ENCODE data around the gene OPN1LW.
A peak's percentile ranks its signal among the peaks of the same experiment; 100 is the strongest.
"Not testable (repeated sequence)": the region's sequence is repeated elsewhere in the genome, so short reads cannot be mapped to it uniquely, and the experiment has no call there.

The OPN1LW gene

DNA sequence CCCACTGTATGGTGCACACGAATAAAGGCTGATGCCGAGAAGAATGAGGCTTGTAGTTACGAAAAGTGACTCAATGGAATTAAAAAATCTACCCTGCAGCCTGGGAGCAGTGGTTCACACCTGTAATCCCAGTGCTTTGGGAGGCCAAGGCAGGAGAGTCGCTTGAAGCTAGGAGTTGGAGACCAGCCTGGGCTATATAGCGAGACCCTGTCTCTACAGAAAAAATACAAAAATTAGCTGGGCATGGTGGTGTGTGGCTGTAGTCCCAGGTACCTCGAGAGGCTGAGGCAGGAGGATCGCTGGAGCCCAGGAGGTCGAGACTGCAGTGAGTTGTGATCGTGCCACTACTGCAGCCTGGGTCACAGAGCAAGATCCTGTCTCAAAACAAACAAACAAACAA is 11.7 kb upstream of the OPN1LW start:
- no peak for DNase-seq (ENCODE audit: low read depth in 2 of 3, low spot score in 2 of 3)

DNA sequence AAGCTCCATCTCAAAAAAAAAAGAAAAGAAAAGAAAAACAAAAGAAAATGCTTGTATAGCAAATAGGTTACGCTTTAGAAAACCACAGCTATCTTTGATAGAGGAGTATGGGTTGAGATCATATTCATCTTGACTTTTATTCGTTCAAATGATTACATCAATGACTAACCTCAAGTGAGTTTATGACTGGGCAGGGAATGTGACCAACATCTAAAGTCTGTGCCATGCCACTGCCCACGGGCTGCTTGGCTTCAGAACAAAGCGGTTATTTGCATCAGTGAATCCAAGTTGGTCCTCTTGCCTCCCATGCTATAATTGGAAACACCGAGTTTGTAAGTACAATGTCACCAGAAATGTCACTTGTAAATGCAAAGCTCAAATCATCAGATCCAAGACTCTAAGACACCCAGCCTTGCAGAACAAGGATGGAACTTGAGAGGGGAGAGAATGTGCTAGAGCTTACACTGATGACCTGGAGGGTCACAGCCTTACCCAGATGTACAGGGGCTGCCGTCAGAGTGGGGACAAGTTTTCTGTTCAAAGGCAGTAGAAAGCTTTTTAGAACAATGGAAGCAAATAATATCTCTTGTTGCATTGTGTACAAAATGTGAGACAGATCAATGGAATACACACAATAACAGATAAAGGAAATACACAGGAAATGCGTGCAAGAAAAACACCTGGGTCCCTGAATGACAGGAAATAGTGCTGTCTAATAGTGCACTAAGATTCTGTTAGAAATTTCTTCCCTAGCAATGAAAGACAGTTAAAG is 8.4 kb upstream of the OPN1LW start:
- DNase-seq (ENCODE audit: low read depth in 2 of 3, low spot score in 2 of 3), result no peak

DNA sequence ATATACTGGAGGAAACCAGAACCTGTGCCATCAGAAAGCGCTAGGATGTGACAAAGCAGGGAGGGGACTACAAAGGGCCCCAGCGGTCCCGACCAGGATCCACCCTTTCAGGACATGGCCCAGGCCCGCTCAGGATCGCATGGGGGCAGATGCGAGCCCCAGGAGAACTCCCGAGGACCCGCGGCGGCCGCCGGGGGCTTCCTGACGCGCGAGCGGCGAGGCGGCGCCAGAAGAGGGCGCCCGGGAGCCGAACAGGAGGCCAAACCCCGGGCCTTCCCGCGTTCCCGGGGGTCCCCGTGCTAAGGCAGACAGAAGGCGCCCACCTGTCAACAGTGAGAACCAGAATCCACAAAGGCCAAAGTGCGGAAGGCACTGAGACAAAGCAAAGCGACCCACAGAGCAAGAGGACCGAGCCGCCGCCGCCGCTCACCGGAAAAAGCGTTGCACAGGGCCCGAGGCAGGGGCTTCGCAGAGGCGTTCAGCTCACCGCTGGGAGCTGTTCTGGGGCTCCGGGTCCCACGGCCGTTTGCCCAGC is 7.3 kb upstream of the OPN1LW start:
- DNase-seq (ENCODE audit: low read depth in 2 of 3, low spot score in 2 of 3), result peak; percentile 36 to 60 (median 40)

DNA sequence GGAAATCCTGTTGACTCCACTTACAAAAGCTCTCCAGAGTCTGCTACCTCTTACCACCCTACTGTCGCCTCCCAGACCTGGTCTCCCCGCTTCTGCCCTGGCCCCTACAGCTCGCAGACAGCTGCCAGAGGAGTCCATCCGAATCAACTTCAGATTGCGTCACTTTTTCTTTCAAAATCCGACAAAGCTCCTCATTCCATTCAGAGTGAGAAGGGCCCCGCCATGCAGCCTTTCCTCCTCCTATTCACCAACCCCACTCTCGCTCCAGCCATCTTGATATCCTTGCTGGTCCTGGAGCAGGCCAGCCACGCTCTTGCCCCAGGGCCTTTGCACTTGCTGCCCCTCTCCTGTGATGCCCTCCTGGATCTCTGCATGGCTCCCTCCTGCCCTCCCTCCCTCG is 5.2 kb upstream of the OPN1LW start:
- DNase-seq (ENCODE audit: low read depth in 2 of 3, low spot score in 2 of 3), result no peak

DNA sequence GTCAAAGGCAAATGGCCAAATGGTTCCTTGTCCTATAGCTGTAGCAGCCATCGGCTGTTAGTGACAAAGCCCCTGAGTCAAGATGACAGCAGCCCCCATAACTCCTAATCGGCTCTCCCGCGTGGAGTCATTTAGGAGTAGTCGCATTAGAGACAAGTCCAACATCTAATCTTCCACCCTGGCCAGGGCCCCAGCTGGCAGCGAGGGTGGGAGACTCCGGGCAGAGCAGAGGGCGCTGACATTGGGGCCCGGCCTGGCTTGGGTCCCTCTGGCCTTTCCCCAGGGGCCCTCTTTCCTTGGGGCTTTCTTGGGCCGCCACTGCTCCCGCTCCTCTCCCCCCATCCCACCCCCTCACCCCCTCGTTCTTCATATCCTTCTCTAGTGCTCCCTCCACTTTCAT is 3.8 kb upstream of the OPN1LW start:
- no peak for DNase-seq (ENCODE audit: low read depth in 2 of 3, low spot score in 2 of 3)

DNA sequence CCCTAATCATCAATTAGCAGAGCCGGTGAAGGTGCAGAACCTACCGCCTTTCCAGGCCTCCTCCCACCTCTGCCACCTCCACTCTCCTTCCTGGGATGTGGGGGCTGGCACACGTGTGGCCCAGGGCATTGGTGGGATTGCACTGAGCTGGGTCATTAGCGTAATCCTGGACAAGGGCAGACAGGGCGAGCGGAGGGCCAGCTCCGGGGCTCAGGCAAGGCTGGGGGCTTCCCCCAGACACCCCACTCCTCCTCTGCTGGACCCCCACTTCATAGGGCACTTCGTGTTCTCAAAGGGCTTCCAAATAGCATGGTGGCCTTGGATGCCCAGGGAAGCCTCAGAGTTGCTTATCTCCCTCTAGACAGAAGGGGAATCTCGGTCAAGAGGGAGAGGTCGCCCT is 3.3 kb upstream of the OPN1LW start:
- no peak for DNase-seq (ENCODE audit: low read depth in 2 of 3, low spot score in 2 of 3)

DNA sequence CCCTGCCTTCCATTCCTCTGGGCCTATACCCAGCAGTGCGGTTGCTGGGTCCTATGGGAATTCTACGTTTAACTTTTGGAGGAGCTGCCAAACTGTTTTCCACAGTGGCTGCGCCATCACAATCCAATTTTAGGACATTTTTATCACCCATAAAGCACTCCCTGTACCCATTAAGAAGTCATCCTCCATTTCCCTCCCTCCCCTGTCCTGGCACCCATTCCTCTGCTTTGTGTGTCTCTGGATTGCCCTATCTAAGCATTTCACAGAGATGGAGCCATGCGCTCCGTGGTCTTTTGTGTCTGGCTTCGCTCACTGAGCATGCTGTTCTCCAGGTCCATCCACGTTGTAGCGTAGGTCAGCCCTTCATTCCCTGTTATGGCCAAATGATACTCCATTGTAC is 1.7 kb upstream of the OPN1LW start:
- no peak for DNase-seq (ENCODE audit: low read depth in 2 of 3, low spot score in 2 of 3)

DNA sequence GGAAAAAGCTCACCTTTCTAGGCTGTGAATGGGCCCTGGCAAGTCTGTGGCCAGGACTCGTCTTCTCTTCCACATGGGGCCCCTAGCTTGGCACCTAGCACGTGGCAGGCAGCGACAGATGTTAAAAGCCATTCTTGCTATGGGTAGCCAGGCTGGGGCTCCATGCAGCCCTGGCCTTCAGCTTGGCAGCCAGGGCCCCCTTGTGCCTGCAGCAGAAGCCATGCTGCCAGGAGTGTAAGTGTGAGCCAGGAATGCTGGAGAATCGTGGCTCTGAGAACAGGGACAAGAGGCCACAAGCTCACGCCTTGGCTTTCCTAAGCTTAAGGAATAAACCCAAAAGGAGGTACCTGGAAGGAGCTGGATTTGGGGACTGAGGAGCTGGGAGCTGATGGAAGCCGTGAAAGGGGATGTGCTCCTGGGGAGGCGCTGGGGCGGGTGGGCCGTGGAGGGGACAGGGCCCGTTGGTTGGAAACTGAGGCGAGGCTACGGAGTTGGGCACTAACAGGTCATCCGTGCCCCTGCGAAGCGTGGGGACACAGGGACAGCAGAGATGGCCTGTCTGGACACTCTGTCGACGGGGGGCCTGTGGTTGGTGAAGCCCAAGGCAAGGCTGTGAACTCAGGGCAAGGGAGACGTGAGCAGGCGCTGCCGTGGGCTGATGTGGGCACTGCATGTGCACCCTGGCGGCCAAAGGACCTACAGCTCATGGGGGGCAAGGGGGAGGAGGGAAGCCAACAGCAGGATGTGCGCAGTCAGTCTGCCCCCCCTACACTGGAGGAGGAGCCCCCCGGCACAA is 895 bp upstream of the OPN1LW start:
- no peak for DNase-seq (ENCODE audit: low read depth in 2 of 3, low spot score in 2 of 3)

DNA sequence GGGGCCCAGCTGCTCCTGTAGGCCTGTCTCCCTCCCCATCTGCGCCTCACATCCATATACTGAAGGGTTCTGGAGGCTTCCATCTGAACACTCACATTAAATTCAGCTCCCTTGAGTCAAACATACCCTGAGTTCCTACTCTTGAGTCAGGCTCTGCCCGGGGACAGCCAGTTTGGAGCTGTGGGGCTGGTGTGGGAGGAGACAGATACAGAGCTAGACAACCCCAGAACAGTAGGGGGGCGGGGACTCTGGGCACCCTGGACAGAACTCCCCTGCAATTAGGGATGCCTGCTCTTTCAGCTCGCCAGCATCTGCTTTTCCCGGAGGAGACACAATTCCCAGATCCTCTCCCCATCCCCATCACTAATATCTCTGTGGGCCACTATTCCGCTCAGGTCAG is 7.0 kb downstream of the OPN1LW start:
- not testable (repeated sequence) for DNase-seq (ENCODE audit: low read depth in 2 of 3, low spot score in 2 of 3)

DNA sequence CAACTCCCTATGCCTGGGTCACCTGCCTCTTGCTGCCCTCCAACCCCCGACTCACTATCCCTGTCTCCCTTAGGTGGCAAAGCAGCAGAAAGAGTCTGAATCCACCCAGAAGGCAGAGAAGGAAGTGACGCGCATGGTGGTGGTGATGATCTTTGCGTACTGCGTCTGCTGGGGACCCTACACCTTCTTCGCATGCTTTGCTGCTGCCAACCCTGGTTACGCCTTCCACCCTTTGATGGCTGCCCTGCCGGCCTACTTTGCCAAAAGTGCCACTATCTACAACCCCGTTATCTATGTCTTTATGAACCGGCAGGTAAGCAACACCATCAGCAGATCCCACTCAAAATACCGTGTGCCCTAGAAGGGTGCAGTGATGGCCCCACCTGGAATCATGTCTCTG is 12.2 kb downstream of the OPN1LW start:
- DNase-seq (ENCODE audit: low read depth in 2 of 3, low spot score in 2 of 3), result not testable (repeated sequence)

DNA sequence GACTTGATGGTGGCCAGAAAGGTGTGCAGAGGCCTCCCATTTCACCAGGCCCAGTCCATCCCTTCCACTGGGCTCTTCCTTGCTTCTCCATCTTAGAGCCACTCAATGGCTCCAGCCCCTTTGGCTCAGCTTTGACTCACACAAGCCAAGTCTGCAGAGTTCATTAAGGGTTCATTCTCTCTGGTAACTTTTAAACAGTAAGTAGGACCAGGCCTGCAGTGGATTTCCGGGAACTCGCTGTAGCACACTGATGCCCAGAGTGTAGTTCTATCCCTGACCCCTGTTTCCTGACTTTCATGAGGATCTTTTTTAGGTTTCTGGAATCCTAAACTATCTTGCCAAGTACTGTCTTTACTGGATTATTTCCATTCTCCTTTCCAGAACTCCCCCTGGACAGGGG is 13.2 kb downstream of the OPN1LW start:
- not testable (repeated sequence) for DNase-seq (ENCODE audit: low read depth in 2 of 3, low spot score in 2 of 3)

DNA sequence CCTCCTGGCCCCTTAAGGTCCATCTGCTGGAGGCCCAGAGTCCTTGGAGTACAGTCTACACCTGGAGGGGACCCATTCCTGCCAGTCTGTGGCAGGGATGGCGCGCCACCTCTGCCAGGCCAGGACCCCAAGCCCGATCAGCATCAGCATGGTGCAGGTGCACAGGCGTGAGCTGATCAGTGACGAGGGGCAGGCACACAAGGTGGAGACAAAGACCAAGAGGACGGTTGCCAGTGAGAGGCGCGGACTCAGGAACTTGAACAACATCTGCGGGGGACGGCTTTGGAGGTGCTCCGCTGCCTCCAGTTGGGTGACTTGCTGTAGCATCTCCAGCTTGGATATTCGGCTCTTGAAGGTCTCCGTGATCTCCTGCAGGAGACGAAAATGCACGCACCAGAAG is 15.3 kb downstream of the OPN1LW start:
- DNase-seq (ENCODE audit: low read depth in 2 of 3, low spot score in 2 of 3), result not testable (repeated sequence)

DNA sequence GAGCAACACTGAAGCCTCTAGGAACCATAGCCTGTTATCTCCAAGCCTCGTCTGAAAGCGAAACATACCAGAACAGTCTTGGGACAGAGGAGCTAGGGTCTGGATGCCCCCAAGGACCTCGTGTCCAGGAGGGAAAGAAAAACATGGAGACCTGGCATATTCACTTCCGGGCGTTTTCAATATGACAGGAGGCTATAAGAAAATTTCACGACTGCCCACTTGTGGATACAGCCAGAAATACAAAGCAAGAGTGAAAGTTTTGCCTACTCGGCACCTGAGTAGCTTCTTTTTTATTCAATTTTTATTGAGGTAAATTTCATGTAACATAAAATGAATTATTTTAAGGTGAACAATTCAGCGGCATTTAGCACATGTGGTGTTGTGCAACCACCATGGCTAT is 20.9 kb downstream of the OPN1LW start:
- DNase-seq (ENCODE audit: low read depth in 2 of 3, low spot score in 2 of 3), result not testable (repeated sequence)

DNA sequence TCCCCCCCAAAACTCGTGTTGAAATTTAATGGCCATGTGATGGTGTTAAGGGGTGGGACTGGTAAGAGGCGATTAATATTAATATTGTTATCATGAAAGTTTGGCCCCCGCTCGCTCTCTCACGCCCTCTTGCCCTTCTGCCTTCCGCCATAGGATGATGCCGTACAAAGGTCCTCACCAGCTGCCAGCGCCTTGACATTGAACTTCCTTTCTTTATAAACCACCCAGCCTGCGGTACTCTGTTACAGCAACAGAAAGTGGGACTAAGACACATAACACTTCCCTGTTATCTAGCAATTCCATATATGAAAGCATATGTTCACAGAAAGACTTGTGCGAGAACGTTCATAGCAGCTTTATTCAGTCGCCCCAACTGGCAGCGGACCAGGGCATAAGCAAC is 24.3 kb downstream of the OPN1LW start:
- DNase-seq (ENCODE audit: low read depth in 2 of 3, low spot score in 2 of 3), result not testable (repeated sequence)

DNA sequence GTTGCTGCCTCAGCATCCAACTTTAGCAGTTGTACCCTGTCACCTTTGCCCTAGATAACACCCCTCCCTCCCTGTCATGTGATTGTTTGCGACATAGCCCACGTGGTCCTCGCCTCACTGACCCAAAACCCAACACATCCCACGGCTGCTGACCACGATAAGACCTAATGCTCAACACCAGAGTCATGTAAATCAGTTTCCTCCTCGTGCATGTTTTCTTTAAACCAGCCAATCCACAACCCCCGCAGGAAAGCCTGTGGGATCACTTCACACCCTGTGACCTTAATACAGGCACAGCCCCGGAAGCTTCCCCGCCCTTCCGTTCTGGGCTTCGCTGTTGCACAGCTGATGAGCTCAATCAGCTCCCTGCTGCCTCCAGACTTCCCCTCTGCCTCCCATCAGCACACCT is 28.5 kb downstream of the OPN1LW start:
- DNase-seq (ENCODE audit: low read depth in 2 of 3, low spot score in 2 of 3), result not testable (repeated sequence)

DNA sequence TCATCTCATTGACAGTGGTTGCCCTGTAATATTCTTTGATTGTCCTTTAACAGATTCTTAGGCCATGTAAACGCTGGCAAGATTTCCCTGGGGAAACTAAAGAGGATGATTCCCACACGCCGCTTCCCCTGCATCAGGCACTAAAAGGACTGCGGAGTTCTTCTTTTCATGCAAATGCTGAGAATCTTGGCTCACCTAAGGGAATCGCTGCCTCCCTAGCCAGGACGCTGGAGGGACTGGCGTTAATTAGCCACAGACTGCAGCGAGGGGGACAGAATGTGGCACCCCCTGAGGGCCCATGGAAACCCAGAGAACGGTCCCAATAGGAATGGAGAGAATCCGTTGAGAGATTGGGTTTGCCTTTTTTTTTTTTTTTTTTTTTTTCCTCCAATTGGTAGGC is 30.3 kb downstream of the OPN1LW start:
- DNase-seq (ENCODE audit: low read depth in 2 of 3, low spot score in 2 of 3), result not testable (repeated sequence)

DNA sequence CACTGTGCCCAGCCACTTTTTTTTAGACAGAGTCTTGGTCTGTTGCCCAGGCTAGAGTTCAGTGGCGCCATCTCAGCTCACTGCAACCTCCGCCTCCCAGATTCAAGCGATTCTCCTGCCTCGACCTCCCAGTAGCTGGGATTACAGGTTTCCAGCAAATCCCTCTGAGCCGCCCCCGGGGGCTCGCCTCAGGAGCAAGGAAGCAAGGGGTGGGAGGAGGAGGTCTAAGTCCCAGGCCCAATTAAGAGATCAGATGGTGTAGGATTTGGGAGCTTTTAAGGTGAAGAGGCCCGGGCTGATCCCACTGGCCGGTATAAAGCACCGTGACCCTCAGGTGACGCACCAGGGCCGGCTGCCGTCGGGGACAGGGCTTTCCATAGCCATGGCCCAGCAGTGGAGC is 38.3 kb downstream of the OPN1LW start, which contains the start of gene OPN1MW:
Gene OPN1MW, plus strand, starts transcription at position 301 of the 400 bp plus-strand sequence. Its CDS starts 82 bp downstream, at position 383.
- DNase-seq (ENCODE audit: low read depth in 2 of 3, low spot score in 2 of 3), result not testable (repeated sequence)

DNA sequence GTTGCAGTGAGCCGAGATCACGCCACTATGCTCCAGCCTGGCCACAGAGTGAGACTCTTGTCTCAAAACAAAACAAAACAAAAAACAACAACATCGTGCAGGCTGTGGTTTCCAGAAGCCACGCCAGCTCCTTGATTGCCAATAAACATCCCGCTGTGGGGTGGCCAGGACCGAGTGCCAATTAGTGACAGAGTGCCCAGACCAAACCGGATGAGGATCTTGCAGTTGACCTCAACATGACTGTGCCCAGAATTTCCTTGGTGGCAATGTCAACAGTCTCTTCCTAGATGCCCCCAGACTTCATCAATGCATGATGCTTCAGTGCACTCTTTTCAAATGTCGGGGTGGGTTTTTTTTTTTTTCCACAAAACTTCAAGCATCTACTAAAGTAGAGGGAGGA is 39.8 kb downstream of the OPN1LW start:
- DNase-seq (ENCODE audit: low read depth in 2 of 3, low spot score in 2 of 3), result not testable (repeated sequence)

DNA sequence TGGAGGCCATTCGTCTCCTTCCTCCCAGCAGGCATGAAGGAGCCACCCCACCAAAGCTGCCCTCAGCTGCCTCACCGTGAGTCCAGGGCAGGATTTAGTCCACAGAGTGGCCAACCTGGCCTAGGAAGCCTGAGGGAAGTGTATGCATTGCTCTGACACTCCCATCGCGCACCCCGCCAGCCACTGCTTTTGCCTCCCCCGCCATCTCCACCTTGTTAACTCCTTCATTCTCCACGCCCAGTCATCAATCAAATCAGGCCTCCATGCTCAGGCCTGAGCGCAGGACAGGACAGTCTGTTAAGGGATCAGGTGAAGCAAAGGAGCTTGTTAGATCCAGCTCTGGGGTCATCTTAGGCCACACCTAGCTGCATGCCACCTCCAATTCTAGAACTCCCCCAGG is 48.8 kb downstream of the OPN1LW start:
- DNase-seq (ENCODE audit: low read depth in 2 of 3, low spot score in 2 of 3), result not testable (repeated sequence)

DNA sequence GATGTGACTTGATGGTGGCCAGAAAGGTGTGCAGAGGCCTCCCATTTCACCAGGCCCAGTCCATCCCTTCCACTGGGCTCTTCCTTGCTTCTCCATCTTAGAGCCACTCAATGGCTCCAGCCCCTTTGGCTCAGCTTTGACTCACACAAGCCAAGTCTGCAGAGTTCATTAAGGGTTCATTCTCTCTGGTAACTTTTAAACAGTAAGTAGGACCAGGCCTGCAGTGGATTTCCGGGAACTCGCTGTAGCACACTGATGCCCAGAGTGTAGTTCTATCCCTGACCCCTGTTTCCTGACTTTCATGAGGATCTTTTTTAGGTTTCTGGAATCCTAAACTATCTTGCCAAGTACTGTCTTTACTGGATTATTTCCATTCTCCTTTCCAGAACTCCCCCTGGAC is 50.3 kb downstream of the OPN1LW start:
- DNase-seq (ENCODE audit: low read depth in 2 of 3, low spot score in 2 of 3), result not testable (repeated sequence)

DNA sequence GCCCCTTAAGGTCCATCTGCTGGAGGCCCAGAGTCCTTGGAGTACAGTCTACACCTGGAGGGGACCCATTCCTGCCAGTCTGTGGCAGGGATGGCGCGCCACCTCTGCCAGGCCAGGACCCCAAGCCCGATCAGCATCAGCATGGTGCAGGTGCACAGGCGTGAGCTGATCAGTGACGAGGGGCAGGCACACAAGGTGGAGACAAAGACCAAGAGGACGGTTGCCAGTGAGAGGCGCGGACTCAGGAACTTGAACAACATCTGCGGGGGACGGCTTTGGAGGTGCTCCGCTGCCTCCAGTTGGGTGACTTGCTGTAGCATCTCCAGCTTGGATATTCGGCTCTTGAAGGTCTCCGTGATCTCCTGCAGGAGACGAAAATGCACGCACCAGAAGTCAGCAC is 52.4 kb downstream of the OPN1LW start:
- DNase-seq (ENCODE audit: low read depth in 2 of 3, low spot score in 2 of 3), result not testable (repeated sequence)
